Neural progenitor cell (in vitro differentiated cells): ENCODE measurements around the gene TTPAL. TPM values are rescaled to one million over a fixed set of nuclear protein-coding genes. Genes with fewer than 3 reads are reported as not detected.
A peak's percentile ranks its signal among the peaks of the same experiment; 100 is the strongest.

Experiments
- DNase-seq: peaks from one replicate; pipeline ENCODE4 v3.0.0-alpha.2; 2016; ENCODE audit warnings: low spot score
- H2AFZ ChIP-seq: fragments of 200-600 bp; sonication (generic); replicated peaks from 2 replicates; pipeline ENCODE4 v1.6.1; 2016; ENCODE audit warnings: antibody characterized with exemption
- H3F3A ChIP-seq: fragments of 200-600 bp; sonication (generic); 2 replicates; pipeline ENCODE4 v1.6.1; 2016; ENCODE audit warnings: antibody characterized with exemption, low read depth
- H3K27ac ChIP-seq: fragments of 200-600 bp; sonication (generic); 2 replicates; pipeline ENCODE4 v1.5.1; 2016; ENCODE audit warnings: mild to moderate bottlenecking
- H3K27me3 ChIP-seq: fragments of 200-600 bp; sonication (generic); 2 replicates; pipeline ENCODE4 v1.6.1; 2016; ENCODE audit warnings: mild to moderate bottlenecking, moderate library complexity
- H3K36me3 ChIP-seq: fragments of 200-600 bp; sonication (generic); 2 replicates; pipeline ENCODE4 v1.5.1; 2016
- H3K4me1 ChIP-seq: fragments of 200-600 bp; sonication (generic); 2 replicates; pipeline ENCODE4 v1.6.1; 2016; ENCODE audit warnings: mixed run types
- H3K4me2 ChIP-seq: fragments of 200-600 bp; sonication (generic); 2 replicates; pipeline ENCODE4 v1.6.1; 2016
- H3K4me3 ChIP-seq: fragments of 200-600 bp; sonication (generic); 2 replicates; pipeline ENCODE4 v1.5.1; 2016
- H3K79me2 ChIP-seq: fragments of 200-600 bp; sonication (generic); 2 replicates; pipeline ENCODE4 v1.6.1; 2016; ENCODE audit warnings: low read depth
- H3K9ac ChIP-seq: fragments of 200-600 bp; sonication (generic); 2 replicates; pipeline ENCODE4 v1.6.1; 2016
- H3K9me3 ChIP-seq: fragments of 200-600 bp; sonication (generic); 2 replicates; pipeline ENCODE4 v1.5.1; 2016; ENCODE audit warnings: low read depth
- H4K20me1 ChIP-seq: fragments of 200-600 bp; sonication (generic); 2 replicates; pipeline ENCODE4 v1.6.1; 2016; ENCODE audit warnings: low read depth
- H3K27ac Mint-ChIP-seq: 3 replicates; pipeline ENCODE4 v1.8.0; 2021; ENCODE audit warnings: mixed read lengths
- H3K27me3 Mint-ChIP-seq: 2 replicates; pipeline ENCODE4 v1.8.0; 2022; ENCODE audit warnings: low read depth, mild to moderate bottlenecking, inconsistent platforms, moderate library complexity, mixed read lengths; ENCODE audit not compliant: insufficient read depth
- H3K36me3 Mint-ChIP-seq: 3 replicates; pipeline ENCODE4 v1.8.0; 2021; ENCODE audit warnings: mixed read lengths
- H3K4me1 Mint-ChIP-seq: 3 replicates; pipeline ENCODE4 v1.8.0; 2021; ENCODE audit warnings: mixed read lengths
- H3K4me3 Mint-ChIP-seq: 3 replicates; pipeline ENCODE4 v1.8.0; 2021; ENCODE audit warnings: mild to moderate bottlenecking, moderate library complexity, mixed read lengths
- H3K9me3 Mint-ChIP-seq: 3 replicates; pipeline ENCODE4 v1.8.0; 2020; ENCODE audit warnings: mixed read lengths
- EZH2 ChIP-seq: fragments of 200-600 bp; sonication (generic); IDR thresholded peaks from 2 replicates; pipeline ENCODE4 v1.6.1; 2017; ENCODE audit warnings: antibody characterized with exemption, mild to moderate bottlenecking, moderate library complexity
- EZH2phosphoT487 ChIP-seq: fragments of 200-600 bp; sonication (generic); IDR thresholded peaks from 2 replicates; pipeline ENCODE4 v1.6.1; 2017; ENCODE audit warnings: antibody characterized with exemption
- total RNA-seq: library from RNA; depleted of rRNA; stranded (reverse); fragments of >200 nt; gene quantifications from 2 replicates; pipeline ENCODE4 v1.2.3, GENCODE V29; 2015; ENCODE audit warnings: low replicate concordance
- TF ChIP-seq, protein P1 (sequence below): fragments of 200-600 bp; sonication (generic); IDR thresholded peaks from 2 replicates; pipeline ENCODE4 v1.5.1; 2017; ENCODE audit warnings: antibody characterized with exemption, mild to moderate bottlenecking

Gene TTPAL
- total RNA-seq, 1 donor from 2014 or later, result 7.8 TPM

DNA sequence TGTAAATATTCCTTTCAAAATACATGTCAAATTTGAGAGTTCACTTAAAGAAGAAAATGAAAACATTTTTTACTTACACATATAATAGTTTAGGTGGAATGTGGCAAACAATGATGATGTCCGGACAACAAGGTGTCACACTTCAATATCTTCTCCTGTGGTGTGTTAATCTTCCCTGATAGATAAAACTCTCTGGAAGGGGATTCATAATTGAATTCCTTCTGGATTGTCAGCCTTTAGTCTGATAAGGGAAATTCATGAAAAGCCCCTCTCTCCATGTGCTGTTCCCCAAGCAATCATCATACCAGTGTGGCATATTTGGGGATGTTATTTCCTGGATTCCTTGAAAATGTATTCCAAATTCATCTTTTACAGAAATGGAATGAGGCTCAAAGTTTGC, 47.2 kb downstream of the TTPAL start:
- H3K9ac ChIP-seq, result no peak overlapping the region
- peak overlapping the region; percentile 75 for H2AFZ ChIP-seq

DNA sequence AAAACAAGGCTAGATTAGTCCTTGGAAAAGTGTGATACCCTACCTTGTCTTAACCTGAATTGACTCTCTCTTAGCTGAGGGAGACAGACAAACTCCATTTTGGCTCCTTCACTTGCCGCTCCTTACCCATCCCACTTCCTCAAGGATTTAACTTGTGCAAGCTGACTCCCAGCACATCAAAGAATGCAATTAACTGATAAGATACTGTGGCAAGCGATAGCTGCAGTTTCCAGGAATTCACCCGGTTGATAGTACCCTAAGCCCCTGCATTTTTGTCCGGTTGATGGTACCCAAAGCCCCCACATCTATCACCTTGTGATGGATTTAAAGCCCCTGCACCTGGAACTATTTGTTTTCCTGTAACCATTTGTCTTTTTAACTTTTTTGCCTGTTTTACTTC, 48.1 kb downstream of the TTPAL start:
- Histone ChIP-seq H3K27me3 (no peaks in the 10 kb centered on the region), H3K9ac (no peak overlapping the region), H3K9me3 (no peaks in the 10 kb centered on the region), H3K79me2 (peaks cover 31% of the 10 kb centered on the region), H2AFZ (peak overlapping the region; percentile 75), H3K36me3 (no peaks in the 10 kb centered on the region), H4K20me1 (peaks cover 27% of the 10 kb centered on the region), H3K27ac (no peak overlapping the region), H3K4me1 (peaks cover 8% of the 10 kb centered on the region), H3K4me3 (no peak overlapping the region), H3F3A (peaks cover 4% of the 10 kb centered on the region), H3K4me2 (no peak overlapping the region)
- peaks cover 25% of the 10 kb centered on the region for H3K4me1 Mint-ChIP-seq
- H3K4me3 Mint-ChIP-seq, result no peak overlapping the region
- TF ChIP-seq EZH2phosphoT487 (no peak), EZH2 (no peak)
- TF ChIP-seq, protein P1, sequence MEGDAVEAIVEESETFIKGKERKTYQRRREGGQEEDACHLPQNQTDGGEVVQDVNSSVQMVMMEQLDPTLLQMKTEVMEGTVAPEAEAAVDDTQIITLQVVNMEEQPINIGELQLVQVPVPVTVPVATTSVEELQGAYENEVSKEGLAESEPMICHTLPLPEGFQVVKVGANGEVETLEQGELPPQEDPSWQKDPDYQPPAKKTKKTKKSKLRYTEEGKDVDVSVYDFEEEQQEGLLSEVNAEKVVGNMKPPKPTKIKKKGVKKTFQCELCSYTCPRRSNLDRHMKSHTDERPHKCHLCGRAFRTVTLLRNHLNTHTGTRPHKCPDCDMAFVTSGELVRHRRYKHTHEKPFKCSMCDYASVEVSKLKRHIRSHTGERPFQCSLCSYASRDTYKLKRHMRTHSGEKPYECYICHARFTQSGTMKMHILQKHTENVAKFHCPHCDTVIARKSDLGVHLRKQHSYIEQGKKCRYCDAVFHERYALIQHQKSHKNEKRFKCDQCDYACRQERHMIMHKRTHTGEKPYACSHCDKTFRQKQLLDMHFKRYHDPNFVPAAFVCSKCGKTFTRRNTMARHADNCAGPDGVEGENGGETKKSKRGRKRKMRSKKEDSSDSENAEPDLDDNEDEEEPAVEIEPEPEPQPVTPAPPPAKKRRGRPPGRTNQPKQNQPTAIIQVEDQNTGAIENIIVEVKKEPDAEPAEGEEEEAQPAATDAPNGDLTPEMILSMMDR, result no peak
- no peaks in the 10 kb centered on the region for H3K9me3 Mint-ChIP-seq
- H3K36me3 Mint-ChIP-seq, result no peaks in the 10 kb centered on the region
- H3K27ac Mint-ChIP-seq, result no peak overlapping the region
- DNase-seq, result no peak
- H3K27me3 Mint-ChIP-seq, result peaks cover 4% of the 10 kb centered on the region

More for the DNA sequence above, 47.2 kb downstream of the TTPAL start:
- H3K79me2 ChIP-seq, result peaks cover 40% of the 10 kb centered on the region
- no peaks in the 10 kb centered on the region for H3K36me3 ChIP-seq
- H3K27ac Mint-ChIP-seq, result no peak overlapping the region
- no peak overlapping the region for H3K4me3 ChIP-seq
- H3F3A ChIP-seq, result peaks cover 4% of the 10 kb centered on the region
- H3K36me3 Mint-ChIP-seq, result no peaks in the 10 kb centered on the region
- TF ChIP-seq EZH2 (no peak), EZH2phosphoT487 (no peak)
- TF ChIP-seq, protein P1, result no peak
- H3K27ac ChIP-seq, result no peak overlapping the region
- H3K4me3 Mint-ChIP-seq, result peak overlapping the region; percentile 94
- H3K4me1 Mint-ChIP-seq, result peaks cover 25% of the 10 kb centered on the region
- no peaks in the 10 kb centered on the region for H3K9me3 ChIP-seq
- H3K27me3 Mint-ChIP-seq, result peaks cover 4% of the 10 kb centered on the region
- no peaks in the 10 kb centered on the region for H3K27me3 ChIP-seq
- peak overlapping the region; percentile 96 for H3K4me2 ChIP-seq
- no peak for DNase-seq
- peaks cover 8% of the 10 kb centered on the region for H3K4me1 ChIP-seq
- H3K9me3 Mint-ChIP-seq, result no peaks in the 10 kb centered on the region
- peaks cover 28% of the 10 kb centered on the region for H4K20me1 ChIP-seq

DNA sequence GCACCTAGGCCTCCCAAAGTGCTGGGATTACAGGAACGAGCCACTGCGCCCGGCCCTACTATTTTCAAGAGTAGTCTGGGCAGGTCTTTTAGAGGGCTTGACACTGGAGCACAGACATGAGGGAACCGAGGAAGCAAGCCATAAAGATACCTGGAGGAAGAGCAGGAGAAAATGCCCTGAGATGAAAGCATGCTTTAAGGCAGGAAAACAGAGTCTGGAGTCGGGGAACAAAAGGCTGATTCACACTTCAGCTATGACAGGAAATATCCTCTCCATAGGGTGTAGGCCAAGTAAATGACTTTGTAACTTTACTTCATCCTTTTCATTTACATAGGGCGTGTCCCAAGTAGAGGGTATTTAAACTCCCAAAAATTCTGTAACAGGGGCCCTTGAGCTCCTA, 50.5 kb downstream of the TTPAL start:
- Mint-ChIP-seq H3K4me3 (no peak overlapping the region), H3K27ac (no peak overlapping the region), H3K27me3 (peaks cover 6% of the 10 kb centered on the region), H3K4me1 (peaks cover 16% of the 10 kb centered on the region), H3K9me3 (no peaks in the 10 kb centered on the region), H3K36me3 (no peaks in the 10 kb centered on the region)
- Histone ChIP-seq H3F3A (peaks cover 4% of the 10 kb centered on the region), H3K79me2 (peaks cover 7% of the 10 kb centered on the region), H3K36me3 (no peaks in the 10 kb centered on the region), H3K9ac (no peak overlapping the region), H2AFZ (no peak overlapping the region), H3K4me3 (no peak overlapping the region), H3K4me1 (peaks cover 1% of the 10 kb centered on the region), H3K9me3 (no peaks in the 10 kb centered on the region), H3K4me2 (no peak overlapping the region), H3K27ac (no peak overlapping the region), H4K20me1 (peaks cover 3% of the 10 kb centered on the region), H3K27me3 (no peaks in the 10 kb centered on the region)
- TF ChIP-seq EZH2phosphoT487 (no peak), EZH2 (no peak)
- TF ChIP-seq, protein P1, result no peak
- DNase-seq, result no peak
